Measurements from ENCODE around the gene STARD9.

The STARD9 gene

GRCh38 chr15:42732095-42732827, 156.9 kb downstream of the STARD9 start:
- TF ChIP-seq CTCF (IDR thresholded peaks at IDR 0.05; ENCODE audit: low read depth, low read length, missing control alignments) = no peak
- no peak overlapping the region for H3K4me3 ChIP-seq (ENCODE audit: low read depth, low read length)
- no peak for DNase-seq (ENCODE audit: low read depth)
- in situ Hi-C loops (cut with HindIII; ENCODE audit: low sequenced_read_pairs) = no loop called here

DNA sequence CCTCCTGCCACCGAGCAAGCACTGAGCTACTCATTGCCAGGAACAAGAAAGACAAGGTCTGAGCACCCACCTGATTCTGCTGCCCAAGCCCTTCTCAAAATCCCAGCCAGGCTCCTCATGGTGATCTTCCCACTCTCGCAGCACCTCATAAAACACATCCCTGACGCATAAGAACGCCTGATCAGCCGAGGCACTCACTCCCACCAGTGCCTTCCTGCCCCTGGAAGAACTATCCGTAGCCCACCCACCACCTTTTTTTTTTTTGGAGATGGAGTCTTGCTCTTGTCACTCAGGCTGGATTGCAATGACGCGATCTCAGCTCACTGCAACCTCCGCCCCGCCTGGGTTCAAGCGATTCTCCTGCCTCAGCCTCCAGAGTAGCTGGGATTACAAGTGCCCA, 157.6 kb downstream of the STARD9 start:
- no peak overlapping the region for H3K4me3 ChIP-seq (ENCODE audit: low read depth, low read length)
- no peak for TF ChIP-seq CTCF (IDR thresholded peaks at IDR 0.05; ENCODE audit: low read depth, low read length, missing control alignments)
- DNase-seq (ENCODE audit: low read depth) = no peak
- in situ Hi-C loops (cut with HindIII; ENCODE audit: low sequenced_read_pairs) = no loop called here

GRCh38 chr15:42734076-42734672, 158.8 kb downstream of the STARD9 start:
- in situ Hi-C loops (cut with HindIII; ENCODE audit: low sequenced_read_pairs) = no loop called here
- TF ChIP-seq CTCF (IDR thresholded peaks at IDR 0.05; ENCODE audit: low read depth, low read length, missing control alignments) = no peak
- H3K4me3 ChIP-seq (ENCODE audit: low read depth, low read length) = no peak overlapping the region
- DNase-seq (ENCODE audit: low read depth) = no peak

DNA sequence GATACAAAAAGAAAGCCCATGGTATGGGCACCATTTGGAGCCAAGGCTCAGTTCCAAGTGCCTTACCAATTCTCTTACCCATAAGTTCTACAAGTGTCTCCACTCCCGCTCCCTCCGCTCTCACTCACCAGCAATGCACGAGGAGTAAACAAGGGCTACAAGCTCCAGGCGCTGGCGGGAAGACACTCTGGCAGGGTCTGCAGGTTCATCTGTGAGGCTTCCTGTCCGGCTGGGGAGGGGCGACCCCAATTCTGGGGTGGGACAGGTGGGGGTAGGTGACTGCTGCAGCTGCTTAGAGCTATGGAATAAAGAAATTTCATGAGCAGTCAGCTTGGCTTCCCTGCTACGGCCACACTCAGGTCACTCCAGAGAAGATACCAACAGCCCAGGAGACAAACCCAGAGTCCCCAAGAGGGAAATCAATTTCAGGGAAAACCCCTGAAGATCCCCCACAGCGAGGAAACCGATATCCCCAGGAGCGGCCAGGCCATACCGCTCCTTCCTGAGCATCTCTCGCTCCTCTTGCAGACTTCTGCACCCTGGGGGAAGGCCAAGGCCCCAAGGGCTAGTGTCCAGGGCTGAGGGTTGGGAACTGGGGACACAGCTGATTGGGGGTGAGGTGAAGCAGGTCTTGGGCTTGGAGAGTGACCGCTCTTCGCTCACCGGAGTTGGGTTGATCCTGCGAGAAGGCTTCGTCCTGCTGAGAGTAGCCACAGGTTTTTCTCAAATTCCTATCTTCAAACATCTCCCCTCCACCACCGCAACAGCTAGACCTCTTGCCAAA, 160.2 kb downstream of the STARD9 start:
- in situ Hi-C loops (cut with HindIII; ENCODE audit: low sequenced_read_pairs) = no loop called here
- no peak for DNase-seq (ENCODE audit: low read depth)
- TF ChIP-seq CTCF (IDR thresholded peaks at IDR 0.05; ENCODE audit: low read depth, low read length, missing control alignments) = no peak
- H3K4me3 ChIP-seq (ENCODE audit: low read depth, low read length) = peak overlapping the region; percentile 63

GRCh38 chr15:42736178-42736792, 160.9 kb downstream of the STARD9 start:
- in situ Hi-C loops (cut with HindIII; ENCODE audit: low sequenced_read_pairs) = no loop called here
- no peak for DNase-seq (ENCODE audit: low read depth)
- peak overlapping the region; percentile 63 for H3K4me3 ChIP-seq (ENCODE audit: low read depth, low read length)
- TF ChIP-seq CTCF (IDR thresholded peaks at IDR 0.05; ENCODE audit: low read depth, low read length, missing control alignments) = no peak

DNA sequence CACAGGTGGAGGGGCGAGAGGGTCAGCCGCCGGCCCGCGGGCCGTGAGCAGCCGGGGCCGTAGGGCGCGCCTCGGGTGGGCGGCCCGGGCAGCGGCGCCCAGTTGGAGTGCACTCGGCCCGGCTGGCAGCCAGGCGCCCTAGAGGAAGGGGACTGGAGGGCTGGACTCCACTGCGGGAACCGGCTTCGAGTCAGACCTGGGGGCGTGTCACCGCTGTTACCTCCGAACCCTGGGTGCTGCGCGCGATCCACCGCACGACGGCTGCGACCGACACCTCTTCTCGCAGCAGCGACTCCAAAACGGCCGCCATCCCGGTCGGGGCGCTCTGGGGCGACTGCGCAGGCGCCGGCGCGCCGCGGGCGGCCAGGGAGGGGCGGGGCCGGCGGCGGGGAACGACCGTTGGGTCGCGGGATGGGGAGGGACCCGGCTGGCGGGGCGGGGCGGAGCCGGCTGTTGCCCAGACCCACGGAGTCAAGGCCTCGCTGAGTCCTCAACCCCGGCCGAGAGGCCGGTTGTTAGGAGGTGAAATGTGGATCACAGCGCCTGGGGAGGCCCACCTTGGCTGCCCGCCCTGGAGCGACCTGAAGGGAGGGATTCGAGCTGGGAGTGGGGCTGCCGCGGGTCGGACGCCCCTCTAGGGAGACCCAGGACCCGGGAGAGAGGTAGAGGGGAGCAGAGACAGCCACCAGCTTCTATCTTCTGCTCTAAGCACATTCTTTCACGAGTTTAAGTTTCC, 161.6 kb downstream of the STARD9 start, which contains the start of gene CDAN1:
Gene CDAN1 (minus strand): TSS at position 336 of the 736 bp plus-strand sequence. CDS start 26 bp downstream, at position 310.
- TF ChIP-seq CTCF (IDR thresholded peaks at IDR 0.05; ENCODE audit: low read depth, low read length, missing control alignments) = no peak
- peak; percentile 28 for DNase-seq (ENCODE audit: low read depth)
- in situ Hi-C loops (cut with HindIII; ENCODE audit: low sequenced_read_pairs) = no loop called here
- H3K4me3 ChIP-seq (ENCODE audit: low read depth, low read length) = peak within 1 kb of the TSS; percentile 63
